Measurements from ENCODE around the gene SLC2A1. TPM values are rescaled to one million over a fixed set of nuclear protein-coding genes. Genes with fewer than 3 reads are reported as not detected.

Gene SLC2A1
- total and polyA plus RNA-seq, 2 experiments from 2014 or later, result 271 to 301 TPM

DNA sequence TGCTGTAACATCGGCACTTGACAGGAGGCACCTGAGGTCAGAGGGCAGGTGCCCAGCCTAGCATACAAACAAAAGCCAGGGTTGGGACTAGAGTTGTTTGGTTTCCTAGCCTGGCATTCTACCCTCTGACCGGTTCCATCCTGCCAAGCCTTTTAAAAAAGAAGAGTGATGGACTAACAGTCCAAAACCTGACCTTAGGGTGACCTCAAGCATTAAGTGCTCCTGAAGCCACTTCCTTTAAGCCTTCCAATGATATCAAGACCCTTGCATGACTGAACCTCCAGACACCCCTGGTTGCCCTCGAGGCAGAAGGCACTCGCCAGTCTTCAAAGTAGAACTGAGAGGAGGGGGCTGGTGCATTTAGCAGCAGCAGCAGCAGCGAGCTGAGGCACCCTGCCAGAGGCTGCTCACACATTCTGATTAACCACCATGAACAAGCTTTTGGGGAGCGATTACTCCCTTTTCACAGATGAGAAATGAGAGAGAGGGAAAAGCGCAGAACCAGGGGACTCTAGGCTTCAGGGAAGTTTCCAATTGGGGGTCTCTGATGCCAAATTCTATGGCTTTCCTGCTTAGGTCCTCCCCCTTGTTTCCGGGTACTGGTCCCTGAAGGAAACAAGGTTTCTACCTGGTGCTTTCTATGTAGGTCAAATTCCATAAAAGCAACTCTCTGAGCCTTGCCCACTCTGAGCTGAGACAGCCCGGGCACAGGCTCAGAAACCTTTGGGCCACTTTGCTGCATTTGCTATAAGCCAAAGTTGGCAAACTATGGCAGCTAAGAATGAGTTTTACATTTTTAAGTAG is 9.2 kb downstream of the SLC2A1 start:
- 66% methylated on average over 9 of the region's 9 CpGs for WGBS (ENCODE audit: low lambda C conversion rate, missing lambda C conversion rate)

DNA sequence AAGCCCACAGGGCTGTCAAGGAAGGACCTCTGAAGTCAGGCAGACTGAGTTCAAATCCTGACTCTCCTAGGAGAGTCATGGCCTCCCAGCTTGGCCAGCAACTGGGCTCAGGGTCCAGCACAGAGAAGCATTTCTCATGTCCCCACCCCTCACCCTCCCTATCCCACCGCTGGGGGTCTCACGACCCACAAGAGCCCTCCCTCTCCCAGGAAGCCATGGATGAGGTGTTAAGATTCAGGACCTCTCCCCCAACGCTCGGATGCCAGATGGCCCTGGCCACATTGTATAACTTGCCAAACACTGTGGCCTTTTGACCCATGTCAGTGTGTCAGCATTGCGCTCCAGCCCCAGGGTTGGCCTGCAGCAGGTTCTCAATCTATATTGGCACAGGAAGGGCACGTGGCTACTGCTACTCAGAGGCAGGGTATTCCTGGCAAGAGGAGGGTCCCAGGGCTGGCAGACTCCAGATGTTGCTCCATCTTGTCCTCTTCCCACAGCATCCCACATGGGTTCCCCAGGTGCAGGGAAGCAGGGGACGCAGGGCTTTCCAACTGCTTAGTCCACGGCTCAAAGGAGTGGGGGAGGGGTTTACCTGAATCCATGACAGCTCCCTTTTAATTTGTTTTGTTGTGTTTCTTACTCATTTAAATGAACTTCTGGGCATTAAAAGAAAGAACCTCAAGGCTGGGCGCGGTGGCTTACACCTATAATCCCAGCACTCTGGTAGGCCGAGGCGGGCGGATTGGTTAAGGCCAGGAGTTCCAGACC is 10.5 kb downstream of the SLC2A1 start:
- WGBS (ENCODE audit: low lambda C conversion rate, missing lambda C conversion rate), result 79% methylated on average over 13 of the region's 13 CpGs
- Histone ChIP-seq H3K27me3 (no peaks in the 10 kb centered on the region), H3K9me3 (ENCODE audit: low read depth) (no peaks in the 10 kb centered on the region), H3K79me2 (peaks cover 100% of the 10 kb centered on the region), H3K4me3 (no peak overlapping the region), H3K9me2 (replicated peaks; ENCODE audit: insufficient read depth) (no peaks in the 10 kb centered on the region), H3K36me3 (replicated peaks; ENCODE audit: insufficient read depth, low read depth) (no peaks in the 10 kb centered on the region), H4K20me1 (ENCODE audit: insufficient read depth, poor library complexity, severe bottlenecking) (peaks cover 95% of the 10 kb centered on the region), H3K4me2 (no peak overlapping the region), H3K27ac (no peak overlapping the region), H2AFZ (no peak overlapping the region), H3K4me1 (ENCODE audit: insufficient read depth) (peaks cover 44% of the 10 kb centered on the region)
- DNase-seq (ENCODE audit: low spot score), result no peak
- TF ChIP-seq EZH2 (IDR thresholded peaks at IDR 0.05; ENCODE audit: borderline replicate concordance) (no peak), EZH2phosphoT487 (IDR thresholded peaks at IDR 0.05; ENCODE audit: low read depth, severe bottlenecking, unreplicated experiment) (no peak)
- TF ChIP-seq, protein P1, sequence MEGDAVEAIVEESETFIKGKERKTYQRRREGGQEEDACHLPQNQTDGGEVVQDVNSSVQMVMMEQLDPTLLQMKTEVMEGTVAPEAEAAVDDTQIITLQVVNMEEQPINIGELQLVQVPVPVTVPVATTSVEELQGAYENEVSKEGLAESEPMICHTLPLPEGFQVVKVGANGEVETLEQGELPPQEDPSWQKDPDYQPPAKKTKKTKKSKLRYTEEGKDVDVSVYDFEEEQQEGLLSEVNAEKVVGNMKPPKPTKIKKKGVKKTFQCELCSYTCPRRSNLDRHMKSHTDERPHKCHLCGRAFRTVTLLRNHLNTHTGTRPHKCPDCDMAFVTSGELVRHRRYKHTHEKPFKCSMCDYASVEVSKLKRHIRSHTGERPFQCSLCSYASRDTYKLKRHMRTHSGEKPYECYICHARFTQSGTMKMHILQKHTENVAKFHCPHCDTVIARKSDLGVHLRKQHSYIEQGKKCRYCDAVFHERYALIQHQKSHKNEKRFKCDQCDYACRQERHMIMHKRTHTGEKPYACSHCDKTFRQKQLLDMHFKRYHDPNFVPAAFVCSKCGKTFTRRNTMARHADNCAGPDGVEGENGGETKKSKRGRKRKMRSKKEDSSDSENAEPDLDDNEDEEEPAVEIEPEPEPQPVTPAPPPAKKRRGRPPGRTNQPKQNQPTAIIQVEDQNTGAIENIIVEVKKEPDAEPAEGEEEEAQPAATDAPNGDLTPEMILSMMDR (IDR thresholded peaks at IDR 0.05; ENCODE audit: poor library complexity), result no peak

More for the DNA sequence above, 9.2 kb downstream of the SLC2A1 start:
- TF ChIP-seq, protein P1 (IDR thresholded peaks at IDR 0.05; ENCODE audit: poor library complexity), result no peak
- TF ChIP-seq EZH2phosphoT487 (IDR thresholded peaks at IDR 0.05; ENCODE audit: low read depth, severe bottlenecking, unreplicated experiment) (no peak), EZH2 (IDR thresholded peaks at IDR 0.05; ENCODE audit: borderline replicate concordance) (no peak)
- no peaks in the 10 kb centered on the region for H3K9me3 ChIP-seq (ENCODE audit: low read depth)
- no peaks in the 10 kb centered on the region for H3K27me3 ChIP-seq
- no peak overlapping the region for H3K4me3 ChIP-seq
- no peak overlapping the region for H2AFZ ChIP-seq
- peaks cover 100% of the 10 kb centered on the region for H3K79me2 ChIP-seq
- H3K4me1 ChIP-seq (ENCODE audit: insufficient read depth), result peaks cover 36% of the 10 kb centered on the region
- H3K27ac ChIP-seq, result peak overlapping the region; percentile 15
- peaks cover 96% of the 10 kb centered on the region for H4K20me1 ChIP-seq (ENCODE audit: insufficient read depth, poor library complexity, severe bottlenecking)
- no peaks in the 10 kb centered on the region for H3K36me3 ChIP-seq (replicated peaks; ENCODE audit: insufficient read depth, low read depth)
- no peak for DNase-seq (ENCODE audit: low spot score)
- H3K4me2 ChIP-seq, result peak overlapping the region; percentile 61
- no peaks in the 10 kb centered on the region for H3K9me2 ChIP-seq (replicated peaks; ENCODE audit: insufficient read depth)

DNA sequence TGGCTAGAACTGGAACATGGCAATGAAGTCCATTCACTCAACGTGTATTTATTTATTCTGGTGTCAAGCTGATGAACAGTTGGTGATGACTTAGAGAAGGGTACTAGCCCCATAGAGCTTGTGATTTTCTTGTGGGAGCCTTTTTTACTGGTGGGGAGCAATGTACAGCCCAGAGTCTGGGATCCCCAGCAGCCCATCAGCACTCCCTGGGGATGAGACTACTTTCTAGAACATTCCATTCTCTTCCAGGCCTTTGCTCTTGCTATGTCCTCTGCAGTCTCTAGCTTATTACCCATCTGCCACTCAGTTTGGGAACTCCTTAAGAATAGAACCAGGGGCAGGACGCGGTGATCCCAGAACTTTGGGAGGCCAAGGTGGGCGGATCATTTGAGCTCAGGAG is 11.6 kb downstream of the SLC2A1 start:
- 91% methylated on average over 4 of the region's 4 CpGs for WGBS (ENCODE audit: low lambda C conversion rate, missing lambda C conversion rate)
- no peak for TF ChIP-seq EZH2phosphoT487 (IDR thresholded peaks at IDR 0.05; ENCODE audit: low read depth, severe bottlenecking, unreplicated experiment)
- TF ChIP-seq EZH2 (IDR thresholded peaks at IDR 0.05; ENCODE audit: borderline replicate concordance), result no peak
- TF ChIP-seq, protein P1 (IDR thresholded peaks at IDR 0.05; ENCODE audit: poor library complexity), result no peak
- H3K27me3 ChIP-seq, result no peaks in the 10 kb centered on the region
- H3K36me3 ChIP-seq (replicated peaks; ENCODE audit: insufficient read depth, low read depth), result no peaks in the 10 kb centered on the region
- DNase-seq (ENCODE audit: low spot score), result no peak
- peak overlapping the region; percentile 33 for H3K4me2 ChIP-seq
- peaks cover 92% of the 10 kb centered on the region for H4K20me1 ChIP-seq (ENCODE audit: insufficient read depth, poor library complexity, severe bottlenecking)
- H2AFZ ChIP-seq, result no peak overlapping the region
- H3K79me2 ChIP-seq, result peaks cover 100% of the 10 kb centered on the region
- no peaks in the 10 kb centered on the region for H3K9me3 ChIP-seq (ENCODE audit: low read depth)
- no peaks in the 10 kb centered on the region for H3K9me2 ChIP-seq (replicated peaks; ENCODE audit: insufficient read depth)
- H3K4me1 ChIP-seq (ENCODE audit: insufficient read depth), result peaks cover 40% of the 10 kb centered on the region
- no peak overlapping the region for H3K27ac ChIP-seq
- H3K4me3 ChIP-seq, result no peak overlapping the region
